Astrocyte of the hippocampus (primary cell): ENCODE measurements around the gene LRP5.
"Not testable (repeated sequence)": the region's sequence is repeated elsewhere in the genome, so short reads cannot be mapped to it uniquely, and the experiment has no call there.

ENCODE experiments used
- DNase-seq: peaks from one replicate; pipeline ENCODE4 v3.0.0; 2011; ENCODE audit warnings: low read depth, low spot score

LRP5 gene

GRCh38 chr11:68416070-68416578 is 103.7 kb downstream of the LRP5 start:
- DNase-seq: no peak

GRCh38 chr11:68418648-68419047 is 106.3 kb downstream of the LRP5 start:
- DNase-seq: no peak

- no peak for DNase-seq
Observed at GRCh38 chr11:68420171-68420570, 107.8 kb downstream of the LRP5 start.

GRCh38 chr11:68423481-68423880 is 111.1 kb downstream of the LRP5 start:
- no peak for DNase-seq

- no peak for DNase-seq
Observed at GRCh38 chr11:68424101-68424632, 111.8 kb downstream of the LRP5 start.

GRCh38 chr11:68424981-68425865 is 112.8 kb downstream of the LRP5 start:
- DNase-seq: no peak

GRCh38 chr11:68425866-68426380 is 113.5 kb downstream of the LRP5 start:
- DNase-seq: no peak

GRCh38 chr11:68429661-68430060 is 117.3 kb downstream of the LRP5 start:
- no peak for DNase-seq

- DNase-seq: no peak
Observed at GRCh38 chr11:68430384-68430783, 118.0 kb downstream of the LRP5 start.

- no peak for DNase-seq
Observed at GRCh38 chr11:68430801-68431200, 118.4 kb downstream of the LRP5 start.

GRCh38 chr11:68431984-68432645 is 119.7 kb downstream of the LRP5 start:
- DNase-seq: no peak

- DNase-seq: no peak
Observed at GRCh38 chr11:68432874-68433273, 120.5 kb downstream of the LRP5 start.

GRCh38 chr11:68433541-68433940 is 121.2 kb downstream of the LRP5 start:
- no peak for DNase-seq

- not testable (repeated sequence) for DNase-seq
Observed at GRCh38 chr11:68434159-68434558, 121.8 kb downstream of the LRP5 start.

GRCh38 chr11:68436162-68436888 is 123.9 kb downstream of the LRP5 start:
- no peak for DNase-seq

- DNase-seq: peak; percentile 50
Observed at GRCh38 chr11:68436985-68437926, 124.9 kb downstream of the LRP5 start.

- DNase-seq: no peak
Observed at GRCh38 chr11:68437927-68438657, 125.7 kb downstream of the LRP5 start.

GRCh38 chr11:68438658-68439259 is 126.4 kb downstream of the LRP5 start:
- DNase-seq: no peak

GRCh38 chr11:68439355-68440065 is 127.1 kb downstream of the LRP5 start:
- DNase-seq: no peak
